ENCODE measurements around the gene AMY1A.
"Not testable (repeated sequence)": the region's sequence is repeated elsewhere in the genome, so short reads cannot be mapped to it uniquely, and the experiment has no call there.

Gene AMY1A

GRCh38 chr1:103710381-103710780 is 54.8 kb downstream of the AMY1A start:
- no CpG with 5 or more reads among the region's 3 CpGs for WGBS (ENCODE audit: insufficient coverage)
- H3K27me3 ChIP-seq (replicated peaks in 2 of 5; ENCODE audit: control insufficient read depth in 4 of 5, insufficient read depth in 5 of 5, low read length in 4 of 5); H3K4me3 ChIP-seq (ENCODE audit: control insufficient read depth in 1 of 7, extremely low read depth in 1 of 7, insufficient read depth in 4 of 7, low read depth in 2 of 7, low read length in 6 of 7); CTCF ChIA-PET; H3K4me1 ChIP-seq (ENCODE audit: control extremely low read depth in 1 of 4, control insufficient read depth in 4 of 4, insufficient read depth in 4 of 4, low read length in 3 of 4); H3K9me3 ChIP-seq (ENCODE audit: control extremely low read depth in 1 of 5, control insufficient read depth in 4 of 5, insufficient read depth in 2 of 5, low read depth in 1 of 5, low read length in 4 of 5); POLR2A ChIA-PET; DNase-seq; H3K27ac ChIP-seq (ENCODE audit: insufficient read depth in 1 of 2, low read depth in 1 of 2, low read length in 2 of 2, poor library complexity in 1 of 2, severe bottlenecking in 2 of 2); H3K36me3 ChIP-seq (ENCODE audit: control insufficient read depth in 4 of 4, insufficient read depth in 4 of 4, low read length in 3 of 4): not testable (repeated sequence)

Data from common myeloid progenitor, CD34-positive (primary cell).